Measurements from ENCODE around the gene VSIG4. TPM values are rescaled to one million over a fixed set of nuclear protein-coding genes. Genes with fewer than 3 reads are reported as not detected.
A peak's percentile ranks its signal among the peaks of the same experiment; 100 is the strongest.
"Not testable (repeated sequence)": the region's sequence is repeated elsewhere in the genome, so short reads cannot be mapped to it uniquely, and the experiment has no call there.

Gene VSIG4
- total RNA-seq, 4 donors from 2014 or later = 8.7 to 20.4 (median 14.7) TPM

- Histone ChIP-seq H3K9me3 (no peaks in the 10 kb centered on the region), H3K4me1 (no peaks in the 10 kb centered on the region), H3K36me3 (no peaks in the 10 kb centered on the region), H3K27ac (no peak overlapping the region), H3K4me3 (no peak overlapping the region), H3K27me3 (no peaks in the 10 kb centered on the region)
- WGBS = 81% methylated on average over 4 of the region's 4 CpGs
- no peak for DNase-seq (ENCODE audit: low spot score in 2 of 2)
- TF ChIP-seq POLR2AphosphoS5 (IDR thresholded peaks at IDR 0.05) = no peak
- TF ChIP-seq CTCF (IDR thresholded peaks at IDR 0.05) = no peak
- TF ChIP-seq EP300 (IDR thresholded peaks at IDR 0.05) = no peak
- TF ChIP-seq POLR2A (IDR thresholded peaks at IDR 0.05) = no peak
These were observed 24.4 kb upstream of the VSIG4 start for GRCh38 chrX:66064261-66064660.

GRCh38 chrX:66057019-66057418, 17.1 kb upstream of the VSIG4 start:
- H3K9me3 ChIP-seq; H3K27me3 ChIP-seq; H3K27ac ChIP-seq; H3K36me3 ChIP-seq; H3K4me3 ChIP-seq; H3K4me1 ChIP-seq; DNase-seq (ENCODE audit: low spot score in 2 of 2): not testable (repeated sequence)
- 64% methylated on average over 5 of the region's 5 CpGs for WGBS

- H3K36me3 ChIP-seq = no peaks in the 10 kb centered on the region
- no peak for DNase-seq (ENCODE audit: low spot score in 2 of 2)
- no peaks in the 10 kb centered on the region for H3K9me3 ChIP-seq
- no peak overlapping the region for H3K4me3 ChIP-seq
- TF ChIP-seq POLR2A (IDR thresholded peaks at IDR 0.05) (no peak), EP300 (IDR thresholded peaks at IDR 0.05) (no peak), CTCF (IDR thresholded peaks at IDR 0.05) (no peak)
- WGBS = 73% methylated on average over 1 of the region's 4 CpGs
- H3K27me3 ChIP-seq = no peaks in the 10 kb centered on the region
- no peaks in the 10 kb centered on the region for H3K4me1 ChIP-seq
- no peak overlapping the region for H3K27ac ChIP-seq
These were observed 15.1 kb upstream of the VSIG4 start for GRCh38 chrX:66054978-66055377.

- H3K9me3 ChIP-seq = no peaks in the 10 kb centered on the region
- H3K27me3 ChIP-seq = no peaks in the 10 kb centered on the region
- TF ChIP-seq POLR2A (IDR thresholded peaks at IDR 0.05) = no peak
- TF ChIP-seq EP300 (IDR thresholded peaks at IDR 0.05) = no peak
- no peak for TF ChIP-seq POLR2AphosphoS5 (IDR thresholded peaks at IDR 0.05)
- TF ChIP-seq CTCF (IDR thresholded peaks at IDR 0.05) = no peak
- no peak overlapping the region for H3K4me3 ChIP-seq
- H3K36me3 ChIP-seq = no peaks in the 10 kb centered on the region
- H3K27ac ChIP-seq = no peak overlapping the region
- no peaks in the 10 kb centered on the region for H3K4me1 ChIP-seq
- 79% methylated on average over 1 of the region's 1 CpG for WGBS
- no peak for DNase-seq (ENCODE audit: low spot score in 2 of 2)
These were observed 13.5 kb upstream of the VSIG4 start for GRCh38 chrX:66053414-66053813.

- no peaks in the 10 kb centered on the region for H3K4me1 ChIP-seq
- no peaks in the 10 kb centered on the region for H3K36me3 ChIP-seq
- H3K4me3 ChIP-seq = no peak overlapping the region
- no peak for DNase-seq (ENCODE audit: low spot score in 2 of 2)
- H3K9me3 ChIP-seq = no peaks in the 10 kb centered on the region
- 80% methylated on average over 3 of the region's 3 CpGs for WGBS
- H3K27ac ChIP-seq = no peak overlapping the region
- no peaks in the 10 kb centered on the region for H3K27me3 ChIP-seq
- TF ChIP-seq POLR2AphosphoS5 (IDR thresholded peaks at IDR 0.05) (peak in 1 of 3 donors; percentile 50), CTCF (IDR thresholded peaks at IDR 0.05) (no peak)
These were observed 12.1 kb upstream of the VSIG4 start for GRCh38 chrX:66051980-66052379.

- H3K9me3 ChIP-seq = no peaks in the 10 kb centered on the region
- TF ChIP-seq EP300 (IDR thresholded peaks at IDR 0.05) (no peak), POLR2AphosphoS5 (IDR thresholded peaks at IDR 0.05) (no peak), CTCF (IDR thresholded peaks at IDR 0.05) (no peak), POLR2A (IDR thresholded peaks at IDR 0.05) (no peak)
- WGBS = 88% methylated on average over 1 of the region's 1 CpG
- H3K27me3 ChIP-seq = no peaks in the 10 kb centered on the region
- H3K4me3 ChIP-seq = no peak overlapping the region
- H3K4me1 ChIP-seq = no peaks in the 10 kb centered on the region
- H3K36me3 ChIP-seq = no peaks in the 10 kb centered on the region
- no peak for DNase-seq (ENCODE audit: low spot score in 2 of 2)
- H3K27ac ChIP-seq = no peak overlapping the region
These were observed 10.3 kb upstream of the VSIG4 start for GRCh38 chrX:66050140-66050569.
